SK-N-SH (cell line): Measurements from ENCODE around the gene ATP2B2. TPM values are rescaled to one million over a fixed set of nuclear protein-coding genes. Genes with fewer than 3 reads are reported as not detected.

Source experiments
- CTCF ChIA-PET: fragments of 300-600, 350-600 bp; formaldehyde crosslinking; extraction: SDS; loops from one replicate; lab custom pipeline; 2021; lab: Yijun Ruan, JAX
- POLR2A ChIA-PET: fragments of 350-600 bp; sonication (Branson Sonifier 250); formaldehyde crosslinking; extraction: SDS; loops from one replicate; lab custom pipeline; 2020; ENCODE audit warnings: antibody characterized with exemption, inconsistent platforms; lab: Yijun Ruan, JAX
- DNase-seq: peaks from one replicate; pipeline ENCODE4 v3.0.0; 2012
- H2AFZ ChIP-seq: fragments of 200-600 bp; sonication (generic); 2 replicates; pipeline ENCODE4 v1.8.1; 2016; ENCODE audit warnings: antibody characterized with exemption, mild to moderate bottlenecking, low read depth
- H3F3A ChIP-seq: fragments of 200-600 bp; sonication (generic); replicated peaks from 2 replicates; pipeline ENCODE3; 2016; ENCODE audit warnings: antibody characterized with exemption, mild to moderate bottlenecking; ENCODE audit not compliant: insufficient read depth
- H3K27ac ChIP-seq, 2 experiments: fragments of 200-500 bp in 1 of 2; fragments of 200-600 bp in 1 of 2; sonication (Bioruptor generic) in 1 of 2; sonication (generic), shearing (Covaris generic) in 1 of 2; 2 replicates each; pipeline versions ENCODE4 v1.5.1 to v1.6.1; 2014 to 2016; ENCODE audit warnings: low read depth in 2 of 2, inconsistent platforms in 1 of 2, low read length in 1 of 2, mild to moderate bottlenecking in 1 of 2, mixed read lengths in 1 of 2
- H3K27me3 ChIP-seq: fragments of 200-600 bp; sonication (generic), shearing (Covaris generic); 2 replicates; pipeline ENCODE4 v1.6.1; 2016; ENCODE audit warnings: mixed run types; ENCODE audit not compliant: insufficient read depth
- H3K36me3 ChIP-seq, 2 experiments: fragments of 200-500 bp in 1 of 2; fragments of 200-600 bp in 1 of 2; sonication (Bioruptor generic) in 1 of 2; sonication (generic) in 1 of 2; replicated peaks in 1 of 2; 2 replicates each; pipeline versions ENCODE3 to v1.5.1; 2014 to 2016; ENCODE audit warnings: low read length in 1 of 2, mild to moderate bottlenecking in 1 of 2; ENCODE audit not compliant: insufficient read depth in 2 of 2, control insufficient read depth in 1 of 2
- H3K4me1 ChIP-seq, 2 experiments: fragments of 200-500 bp in 1 of 2; fragments of 200-600 bp in 1 of 2; sonication (Bioruptor generic) in 1 of 2; sonication (generic), shearing (Covaris generic) in 1 of 2; 2 replicates each; pipeline versions ENCODE4 v1.5.1 to v1.6.1; 2014 to 2016; ENCODE audit warnings: low read depth in 1 of 2, low read length in 1 of 2, mixed run types in 1 of 2; ENCODE audit not compliant: insufficient read depth in 2 of 2, control insufficient read depth in 1 of 2
- H3K4me2 ChIP-seq: fragments of 200-600 bp; sonication (generic), shearing (Covaris generic); 2 replicates; pipeline ENCODE4 v1.6.1; 2017; ENCODE audit warnings: mixed run types
- H3K4me3 ChIP-seq, 2 experiments: fragments of 200-500 bp in 1 of 2; fragments of 200-600 bp in 1 of 2; sonication (Bioruptor generic) in 1 of 2; sonication (generic), shearing (Covaris generic) in 1 of 2; 2 replicates each; pipeline versions ENCODE4 v1.5.1 to v1.8.1; 2014 to 2016; ENCODE audit warnings: low read depth in 2 of 2, inconsistent platforms in 1 of 2, low read length in 1 of 2, mild to moderate bottlenecking in 1 of 2, mixed read lengths in 1 of 2, moderate library complexity in 1 of 2
- H3K79me2 ChIP-seq: fragments of 200-600 bp; sonication (generic); 2 replicates; pipeline ENCODE4 v1.8.1; 2017; ENCODE audit warnings: mild to moderate bottlenecking; ENCODE audit not compliant: insufficient read depth
- H3K9ac ChIP-seq: fragments of 200-600 bp; sonication (generic); 2 replicates; pipeline ENCODE4 v1.6.1; 2017; ENCODE audit warnings: mixed run types
- H3K9me2 ChIP-seq: fragments of 200-600 bp; sonication (generic); 2 replicates; pipeline ENCODE4 v1.6.1; 2017; ENCODE audit warnings: mixed run types
- H3K9me3 ChIP-seq: fragments of 200-600 bp; sonication (generic); 2 replicates; pipeline ENCODE4 v1.6.1; 2017; ENCODE audit warnings: mixed run types, mild to moderate bottlenecking, moderate library complexity
- H4K20me1 ChIP-seq: fragments of 200-600 bp; sonication (generic); 2 replicates; pipeline ENCODE4 v1.6.1; 2017; ENCODE audit warnings: mild to moderate bottlenecking, mixed run types; ENCODE audit not compliant: insufficient read depth
- CHD2 ChIP-seq: fragments of 150-350 bp; IDR thresholded peaks from 2 replicates; pipeline ENCODE4 v1.6.1; 2018; ENCODE audit warnings: low read length; ENCODE audit not compliant: partially characterized antibody
- CTCF ChIP-seq: fragments of 200-600 bp; sonication (generic); IDR thresholded peaks from 2 replicates; pipeline ENCODE4 v1.6.1; 2017; ENCODE audit warnings: antibody characterized with exemption, mild to moderate bottlenecking, moderate library complexity
- ELF1 ChIP-seq: IDR thresholded peaks from 2 replicates; pipeline ENCODE4 v1.4.0; 2012
- GABPA ChIP-seq: IDR thresholded peaks from 2 replicates; pipeline ENCODE4 v1.4.0; 2012; ENCODE audit warnings: low read depth, mild to moderate bottlenecking
- JUND ChIP-seq: IDR thresholded peaks from 2 replicates; pipeline ENCODE4 v1.4.0; 2012
- POLR2AphosphoS5 ChIP-seq: IDR thresholded peaks from 2 replicates; pipeline ENCODE4 v1.6.1; 2012; ENCODE audit warnings: low read depth, low read length
- RAD21 ChIP-seq: IDR thresholded peaks from 2 replicates; pipeline ENCODE4 v1.6.1; 2012; ENCODE audit warnings: mild to moderate bottlenecking, low read length
- RCOR1 ChIP-seq: fragments of 150-350 bp; IDR thresholded peaks from 2 replicates; pipeline ENCODE4 v1.6.1; 2017; ENCODE audit warnings: antibody characterized with exemption, low read length
- SIN3A ChIP-seq: IDR thresholded peaks from 2 replicates; pipeline ENCODE4 v1.6.1; 2012; ENCODE audit warnings: low read depth, mild to moderate bottlenecking, low read length, moderate library complexity, borderline replicate concordance
- SMC3 ChIP-seq: IDR thresholded peaks from 2 replicates; pipeline ENCODE4 v1.6.1; 2012; ENCODE audit warnings: low read depth, low read length, improper control_type of control experiment
- USF1 ChIP-seq: IDR thresholded peaks from 2 replicates; pipeline ENCODE4 v1.4.0; 2012; ENCODE audit warnings: low read depth, borderline replicate concordance
- ZBTB33 ChIP-seq: IDR thresholded peaks from 2 replicates; pipeline ENCODE4 v1.4.0; 2012; ENCODE audit warnings: low read depth, borderline replicate concordance
- WGBS: methylation state at CpG from one replicate; pipeline ENCODE4 v1.1.6; 2017; ENCODE audit warnings: low lambda C conversion rate; 5-methylcytosine and 5-hydroxymethylcytosine counted together
- polyA plus RNA-seq, 3 experiments: library from polyadenylated mRNA; depleted of rRNA; stranded (reverse); fragments of >200 nt; gene quantifications; 2 replicates each; pipeline ENCODE4 v1.2.3, GENCODE V29; 2012

Gene ATP2B2
- polyA plus RNA-seq, 1 of the 3 experiments (the other 2 are of a cell fraction), result 0.15 TPM

- TF ChIP-seq RAD21, result no peak
These were observed 119.3 kb downstream of the ATP2B2 start (continued) for GRCh38 chr3:10386121-10386520.

GRCh38 chr3:10384541-10385360, 120.6 kb downstream of the ATP2B2 start:
- Histone ChIP-seq H3K9me2 (no peaks in the 10 kb centered on the region), H3K27ac (no peak overlapping the region), H3K36me3 (no peaks in the 10 kb centered on the region), H3K4me2 (no peak overlapping the region), H4K20me1 (no peaks in the 10 kb centered on the region), H3K9me3 (no peaks in the 10 kb centered on the region), H3K79me2 (no peaks in the 10 kb centered on the region), H3K4me3 (no peak overlapping the region), H3K27me3 (no peaks in the 10 kb centered on the region), H2AFZ (no peak overlapping the region), H3K4me1 (no peaks in the 10 kb centered on the region)
- DNase-seq, result no peak
- CTCF ChIA-PET, result no interaction called here
- POLR2A ChIA-PET, result no interaction called here
- WGBS, result 35% methylated on average over 16 of the region's 23 CpGs
- TF ChIP-seq RAD21 (no peak), GABPA (no peak), USF1 (no peak), ELF1 (no peak), RCOR1 (no peak), CHD2 (no peak)
- TF ChIP-seq, all 33 proteins: peak for 0
- no peaks in the 10 kb centered on the region for H3F3A ChIP-seq
- H3K9ac ChIP-seq, result no peak overlapping the region

GRCh38 chr3:10383850-10384248, 121.5 kb downstream of the ATP2B2 start:
- 55% methylated on average over 4 of the region's 4 CpGs for WGBS
- no peaks in the 10 kb centered on the region for H3K9me2 ChIP-seq
- H3K4me3 ChIP-seq, result no peak overlapping the region
- H3K9ac ChIP-seq, result no peak overlapping the region
- no peaks in the 10 kb centered on the region for H3K36me3 ChIP-seq
- no peak overlapping the region for H3K4me2 ChIP-seq
- no peaks in the 10 kb centered on the region for H3K79me2 ChIP-seq
- no peaks in the 10 kb centered on the region for H3K27me3 ChIP-seq
- no peak for DNase-seq
- H3K27ac ChIP-seq, result no peak overlapping the region
- CTCF ChIA-PET, result interaction anchor here (0.9 kb wide), 1 partner anchor 39 kb away, joined by 3 read pairs; no protein-coding TSS in a partner anchor
- H3F3A ChIP-seq, result no peaks in the 10 kb centered on the region
- no peaks in the 10 kb centered on the region for H4K20me1 ChIP-seq
- H3K4me1 ChIP-seq, result no peaks in the 10 kb centered on the region
- H2AFZ ChIP-seq, result no peak overlapping the region
- no peak for TF ChIP-seq SIN3A
- TF ChIP-seq POLR2AphosphoS5, result no peak
- no peak for TF ChIP-seq SMC3
- no peak for TF ChIP-seq ZBTB33
- TF ChIP-seq JUND, result no peak
- no peak for TF ChIP-seq CHD2
- TF ChIP-seq CTCF, result no peak
- no peaks in the 10 kb centered on the region for H3K9me3 ChIP-seq
- POLR2A ChIA-PET, result no interaction called here
